Measurements from ENCODE around the gene ATN1. TPM values are rescaled to one million over a fixed set of nuclear protein-coding genes. Genes with fewer than 3 reads are reported as not detected.

Gene ATN1
- total and polyA plus RNA-seq, 2 of the 8 experiments (the other 6 are each of a cell fraction or from before 2014, with no cell fraction given), result 20.6 to 73.4 TPM

DNA sequence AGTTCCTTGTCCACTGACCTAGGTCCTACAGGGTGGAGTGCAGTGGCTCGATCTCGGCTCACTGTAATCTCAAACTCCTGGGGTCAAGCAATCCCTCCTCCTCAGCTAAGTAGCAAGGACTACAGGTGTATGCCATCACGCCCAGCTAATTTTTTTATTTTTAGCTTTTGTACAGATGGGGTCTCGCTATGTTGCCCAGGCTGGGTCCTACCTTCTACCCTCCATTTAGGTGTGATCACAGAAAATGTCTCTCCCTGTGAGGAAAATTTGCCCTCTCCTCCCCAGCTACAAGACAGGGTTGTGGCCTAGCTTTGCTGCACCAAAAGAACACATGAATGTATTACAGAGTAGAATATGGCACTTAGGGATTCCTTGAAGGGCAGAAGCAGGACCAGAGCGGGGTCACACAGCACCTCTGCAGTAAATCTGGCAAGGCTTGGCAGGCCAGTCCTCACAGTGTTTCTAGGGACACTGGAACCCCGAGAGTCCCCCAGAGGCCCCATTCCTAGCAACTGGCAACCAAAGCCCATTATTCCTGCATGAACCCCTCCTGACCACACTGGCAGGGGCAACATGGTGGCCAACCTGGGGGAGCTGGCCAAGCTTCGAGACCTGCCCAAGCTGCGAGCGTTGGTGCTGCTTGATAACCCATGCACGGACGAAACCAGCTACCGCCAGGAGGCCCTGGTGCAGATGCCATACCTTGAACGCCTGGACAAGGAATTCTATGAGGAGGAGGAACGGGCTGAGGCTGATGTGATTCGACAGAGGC lies 15.4 kb upstream of the ATN1 start:
- peaks cover 4% of the 10 kb centered on the region for H3K79me1 ChIP-seq (ENCODE audit: low read depth, low read length)
- no peak overlapping the region for H2BK20ac ChIP-seq (ENCODE audit: low read length)
- TF ChIP-seq KDM1A (IDR thresholded peaks at IDR 0.05; ENCODE audit: borderline replicate concordance, low read length) (0 out of 2 replicates have a peak, but pooled peaks have one; percentile 16), GABPA (IDR thresholded peaks at IDR 0.05; ENCODE audit: borderline replicate concordance, insufficient read depth, low read length) (no peak)
- H3K4ac ChIP-seq (replicated peaks; ENCODE audit: insufficient read length, low read depth, low read length), result no peak overlapping the region
- H3K36me3 ChIP-seq (ENCODE audit: control insufficient read depth in 2 of 4, insufficient read depth in 4 of 4, low read length in 3 of 4), result peaks cover 7 to 17% (median 10%) of the 10 kb centered on the region in 4 experiments; a peak in 6 of 8 replicates
- DNase-seq (ENCODE audit: low read depth in 1 of 2, low spot score in 2 of 2), result no peak
- no peak overlapping the region for H3K9ac ChIP-seq (replicated peaks in 1 of 4; ENCODE audit: extremely low read depth in 1 of 4, low read depth in 3 of 4, low read length in 3 of 4)
- H4K20me1 ChIP-seq (replicated peaks in 1 of 2; ENCODE audit: control insufficient read depth in 1 of 2, insufficient read depth in 2 of 2, low read length in 2 of 2), result no peaks in the 10 kb centered on the region
- H3K79me2 ChIP-seq (ENCODE audit: control insufficient read depth in 1 of 2, insufficient read depth in 2 of 2, low read length in 2 of 2), result peaks cover 0 to 9% of the 10 kb centered on the region in 2 experiments; a peak in 1 of 4 replicates
- FAIRE-seq, result no peak
- peaks cover 0 to 18% (median 9%) of the 10 kb centered on the region in 4 experiments; a peak in 6 of 7 replicates for H3K4me1 ChIP-seq (replicated peaks in 1 of 4; ENCODE audit: control insufficient read depth in 3 of 4, insufficient read depth in 4 of 4, low read length in 3 of 4)
- no peak overlapping the region for H2BK120ac ChIP-seq (replicated peaks; ENCODE audit: low read depth, low read length)
- no peak overlapping the region for H2AFZ ChIP-seq (ENCODE audit: low read length)
- peak overlapping the region; percentile 75; the same call in 1 of the 2 replicates for H2BK12ac ChIP-seq (ENCODE audit: low read depth, low read length)
- H3K9me3 ChIP-seq (ENCODE audit: insufficient read depth in 2 of 2, low read depth in 1 of 2, low read length in 1 of 2), result no peaks in the 10 kb centered on the region
- no peak overlapping the region for H3K4me2 ChIP-seq (ENCODE audit: insufficient read depth in 1 of 2, low read depth in 2 of 2, low read length in 2 of 2)
- H3K23ac ChIP-seq (ENCODE audit: insufficient read length), result no peak overlapping the region
- no peak overlapping the region for H3K14ac ChIP-seq (ENCODE audit: insufficient read length)
- no peak overlapping the region for H4K5ac ChIP-seq (ENCODE audit: insufficient read length, low read depth, low read length)
- 0 out of 2 replicates have a peak overlapping the region, but pooled peaks have one; percentile 61 for H2BK15ac ChIP-seq (ENCODE audit: low read length)
- H4K91ac ChIP-seq (replicated peaks; ENCODE audit: insufficient read length, low read length), result no peak overlapping the region
- H3K4me3 ChIP-seq (ENCODE audit: extremely low read depth in 1 of 4, insufficient read depth in 2 of 4, low read depth in 3 of 4, low read length in 4 of 4), result no peak overlapping the region
- H3K27me3 ChIP-seq (replicated peaks in 1 of 4; ENCODE audit: control insufficient read depth in 3 of 4, extremely low read depth in 1 of 4, insufficient read depth in 3 of 4, low read length in 3 of 4), result no peaks in the 10 kb centered on the region
- no peak overlapping the region for H3K27ac ChIP-seq (ENCODE audit: low read depth, low read length)
- WGBS, 2 experiments (ENCODE audit: extremely low coverage in 1 of 2, insufficient coverage in 1 of 2, insufficient read length in 1 of 2, insufficient replicate concordance in 2 of 2, low coverage in 1 of 2, low lambda C conversion rate in 2 of 2, missing lambda C conversion rate in 1 of 2), result 89% methylated on average over 15 of the region's 15 CpGs; no CpG with 5 or more reads in 1 of the 2 experiments
- H3K56ac ChIP-seq (replicated peaks; ENCODE audit: insufficient read length, low read depth, low read length), result no peak overlapping the region
- 0 out of 2 replicates have a peak overlapping the region, but pooled peaks have one; percentile 24 for H3K18ac ChIP-seq (ENCODE audit: extremely low read depth, low read length)
- ChIA-PET POLR2A (ENCODE audit: partially characterized antibody) (interaction anchor here (1.4 to 39.6 kb wide), 6 partner anchors 8 to 66 kb away, joined by 4 to 1027 read pairs (median 128); partner anchors contain the start of genes ATN1, C12orf57, LRRC23 and PTPN6), CTCF (ENCODE audit: partially characterized antibody) (interaction anchor here (0.7 to 3.8 kb wide), 13 partner anchors 10 to 77 kb away, joined by 3 to 20 read pairs (median 4); partner anchors contain the start of gene SPSB2)
- H2BK5ac ChIP-seq (ENCODE audit: low read depth, low read length), result no peak overlapping the region
- 0 out of 2 replicates have a peak overlapping the region, but pooled peaks have one; percentile 28 for H2AK5ac ChIP-seq (ENCODE audit: low read depth, low read length)
- no peak overlapping the region for H4K8ac ChIP-seq (ENCODE audit: extremely low read depth, insufficient read depth, low read length)
- H3K23me2 ChIP-seq (ENCODE audit: low read depth, low read length), result peaks cover 11% of the 10 kb centered on the region; the same call in 1 of the 2 replicates

All from H1 (cell line).